Ureter (tissue), 1 donor: ENCODE data around the gene FRMD5. TPM values are rescaled to one million over a fixed set of nuclear protein-coding genes. Genes with fewer than 3 reads are reported as not detected.
"Not testable (repeated sequence)": the region's sequence is repeated elsewhere in the genome, so short reads cannot be mapped to it uniquely, and the experiment has no call there.

ENCODE experiments used
- DNase-seq: peaks from one replicate; pipeline ENCODE4 v3.0.0-alpha.2; 2020; ENCODE audit warnings: low spot score
- total RNA-seq: library from RNA; stranded (reverse); gene quantifications from one replicate; pipeline ENCODE4 v1.2.4, GENCODE V29; 2023
- donor health status: DM: yes; HTN: yes; CAD: no.

FRMD5 gene
- total RNA-seq, result 0.60 TPM

DNA sequence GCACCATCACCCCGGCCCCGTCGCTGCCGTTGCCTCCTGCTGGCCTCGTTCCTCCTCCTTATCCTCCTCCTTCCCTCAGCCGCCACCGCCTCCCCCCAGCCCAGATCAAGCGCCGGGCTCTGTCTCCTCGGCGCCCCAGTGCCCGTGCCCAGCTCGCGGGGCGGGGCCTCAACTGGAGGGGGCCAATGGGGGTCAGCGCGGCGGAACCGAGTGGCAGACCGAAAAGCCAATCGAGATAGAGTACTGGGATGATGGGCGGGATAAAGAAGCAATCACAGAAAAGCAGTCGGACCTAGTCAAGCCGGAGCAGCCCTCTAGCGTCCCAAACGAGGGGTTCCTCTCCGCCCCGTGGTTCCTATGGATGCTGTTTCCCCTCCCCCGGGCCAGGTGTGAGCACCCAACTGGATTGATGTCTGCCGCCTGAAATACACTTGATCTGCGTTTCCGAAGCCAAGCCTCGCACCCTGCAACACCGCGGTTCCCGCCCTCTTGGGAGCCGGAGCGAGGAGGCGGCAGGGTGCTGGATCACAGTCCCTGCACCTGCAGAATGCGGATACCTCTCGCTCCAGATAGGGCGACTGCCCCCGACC is at the start of gene FRMD5:
Gene FRMD5, minus strand, starts transcription at position 121 of the 590 bp plus-strand sequence.
- DNase-seq, result peak; percentile 90

DNA sequence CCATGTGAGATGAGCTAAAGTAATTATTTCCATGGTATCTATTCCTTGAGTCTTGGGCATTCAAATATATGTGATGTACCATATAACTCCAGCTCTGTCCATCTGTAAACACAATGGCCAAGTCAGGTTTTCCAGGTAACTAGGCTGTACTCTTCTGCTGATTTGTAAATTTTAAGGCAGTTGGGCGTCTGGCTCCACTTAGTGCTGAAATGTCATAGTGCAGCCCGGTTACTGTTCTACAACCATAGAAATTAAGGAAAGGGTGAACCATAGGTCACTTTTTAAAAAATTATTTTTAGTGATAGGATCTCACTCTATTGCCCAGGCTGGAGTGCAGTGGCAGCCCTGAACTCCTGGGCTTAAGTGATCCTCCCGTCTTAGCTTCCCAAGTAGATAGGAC is 48.8 kb upstream of the FRMD5 start:
- DNase-seq, result no peak

DNA sequence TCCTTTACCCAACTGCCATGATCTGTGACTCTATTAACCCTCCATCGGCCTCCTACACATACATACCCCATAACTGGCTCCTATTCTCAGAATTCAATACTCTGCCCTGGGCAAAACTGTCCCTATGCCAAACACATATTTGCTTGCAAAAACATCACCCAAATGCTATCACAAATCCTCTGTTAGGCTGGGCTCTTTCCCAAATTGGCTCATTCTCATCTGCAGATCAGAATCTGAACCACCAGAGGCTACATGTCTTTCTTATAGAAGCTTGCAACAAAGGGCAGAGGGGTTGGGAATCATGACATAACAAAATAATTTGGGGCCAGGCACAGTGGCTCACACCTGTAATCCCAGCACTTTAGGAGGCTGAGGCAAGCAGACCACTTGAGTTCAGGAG is 48.1 kb upstream of the FRMD5 start:
- DNase-seq, result no peak

DNA sequence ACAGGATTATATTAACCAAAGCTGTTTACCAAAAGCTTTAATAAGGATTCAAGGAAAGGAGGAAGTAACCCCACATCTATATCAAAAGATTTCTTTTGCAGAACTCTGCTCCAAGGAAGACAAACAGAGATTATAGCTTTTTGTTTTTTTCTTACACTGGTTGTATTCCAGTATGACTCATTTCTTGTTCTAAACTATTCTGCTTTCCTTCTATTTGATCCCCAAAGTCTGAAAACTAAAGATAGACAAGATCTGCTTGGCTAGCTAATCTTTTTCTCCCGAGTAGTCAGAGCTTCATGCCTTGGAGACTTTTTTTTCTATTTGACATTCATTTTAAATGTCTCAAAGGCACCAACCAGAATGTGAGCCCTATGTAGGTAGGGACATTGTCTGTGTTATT is 36.8 kb upstream of the FRMD5 start:
- DNase-seq, result no peak

DNA sequence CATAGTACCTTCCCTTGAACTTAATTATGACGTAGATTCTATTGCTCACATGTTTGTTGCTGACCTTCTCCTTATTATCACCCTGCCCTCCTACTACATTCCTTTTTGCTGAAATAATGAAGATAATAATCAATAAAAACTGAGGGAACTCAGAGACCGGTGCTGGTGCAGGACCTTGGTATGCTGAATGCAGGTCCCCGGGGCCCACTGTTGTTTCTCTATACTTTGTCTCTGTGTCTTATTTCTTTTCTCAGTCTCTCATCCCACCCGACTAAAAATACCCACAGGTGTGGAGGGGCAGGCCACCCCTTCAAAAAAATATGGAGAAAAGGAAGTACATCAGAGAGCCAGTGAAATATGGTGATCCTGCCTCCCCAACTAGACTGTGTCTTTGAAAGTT is 34.2 kb upstream of the FRMD5 start:
- DNase-seq, result not testable (repeated sequence)

DNA sequence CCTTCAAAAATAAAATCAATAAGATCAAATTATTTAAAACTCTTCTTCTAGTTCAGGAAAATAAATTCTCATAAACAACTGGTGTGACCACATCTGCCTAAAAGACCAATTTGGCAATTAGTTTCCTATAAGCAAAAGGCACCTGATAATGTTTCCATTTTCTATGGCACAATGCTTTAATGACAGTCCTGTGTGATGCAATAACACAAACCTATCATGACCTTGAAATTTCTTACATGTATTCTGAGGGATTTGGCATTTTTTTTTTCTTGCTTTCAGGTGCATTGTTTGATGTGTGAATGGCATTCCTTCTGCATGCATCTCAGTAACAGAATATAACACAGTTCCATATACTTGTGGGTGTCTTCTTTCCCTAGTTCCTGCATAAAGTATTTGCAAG is 32.5 kb upstream of the FRMD5 start:
- no peak for DNase-seq

DNA sequence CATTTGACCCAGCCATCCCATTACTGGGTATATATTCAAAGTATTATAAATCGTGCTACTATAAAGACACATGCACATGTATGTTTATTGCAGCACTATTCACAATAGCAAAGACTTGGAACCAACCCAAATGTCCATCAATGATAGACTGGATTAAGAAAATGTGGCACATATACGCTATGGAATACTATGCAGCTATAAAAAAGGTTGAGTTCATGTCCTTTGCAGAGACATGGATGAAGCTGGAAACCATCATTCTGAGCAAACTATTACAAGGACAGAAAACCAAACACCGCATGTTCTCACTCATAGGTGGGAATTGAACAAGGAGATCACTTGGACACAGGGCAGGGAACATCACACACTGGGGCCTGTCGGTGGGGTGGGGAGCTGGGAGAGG is 31.9 kb upstream of the FRMD5 start:
- not testable (repeated sequence) for DNase-seq

DNA sequence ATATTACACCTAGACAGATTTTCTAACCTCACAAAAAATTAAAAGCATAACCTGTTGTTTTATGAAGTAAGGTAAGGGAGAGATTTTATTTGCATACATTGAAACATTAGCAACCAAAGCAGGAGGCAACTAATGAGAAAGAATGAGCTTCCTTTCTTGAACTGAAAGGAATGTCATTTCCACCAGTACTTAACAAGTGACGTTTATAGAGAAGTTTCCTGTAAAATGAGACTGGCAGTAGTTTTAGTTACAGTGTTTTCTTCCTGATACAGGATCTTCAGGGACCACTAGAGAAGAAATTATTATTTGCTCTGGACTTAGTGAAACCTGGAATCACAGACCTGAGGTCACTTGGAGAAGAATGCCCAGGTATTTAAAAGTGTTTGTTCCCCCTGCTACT is 27.4 kb upstream of the FRMD5 start:
- no peak for DNase-seq

DNA sequence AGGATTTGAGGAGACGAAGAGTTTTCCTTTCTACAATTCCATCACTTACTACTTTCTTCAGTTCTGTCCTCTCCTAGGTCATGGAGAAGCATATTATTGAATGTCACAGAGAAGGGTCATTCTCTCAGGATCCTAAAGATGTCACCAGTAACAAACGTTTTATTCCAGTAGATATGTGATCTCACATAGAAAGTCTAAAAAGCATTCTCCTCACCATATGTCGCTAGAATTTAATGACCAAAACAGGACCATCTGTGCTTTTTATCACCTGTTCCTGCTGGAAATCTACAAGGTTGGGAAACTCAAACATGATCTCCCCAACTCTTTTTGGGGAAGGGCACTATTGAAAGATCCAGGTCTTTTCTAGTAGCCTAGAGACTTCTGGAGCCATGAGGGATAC is 24.0 kb upstream of the FRMD5 start:
- DNase-seq, result no peak

DNA sequence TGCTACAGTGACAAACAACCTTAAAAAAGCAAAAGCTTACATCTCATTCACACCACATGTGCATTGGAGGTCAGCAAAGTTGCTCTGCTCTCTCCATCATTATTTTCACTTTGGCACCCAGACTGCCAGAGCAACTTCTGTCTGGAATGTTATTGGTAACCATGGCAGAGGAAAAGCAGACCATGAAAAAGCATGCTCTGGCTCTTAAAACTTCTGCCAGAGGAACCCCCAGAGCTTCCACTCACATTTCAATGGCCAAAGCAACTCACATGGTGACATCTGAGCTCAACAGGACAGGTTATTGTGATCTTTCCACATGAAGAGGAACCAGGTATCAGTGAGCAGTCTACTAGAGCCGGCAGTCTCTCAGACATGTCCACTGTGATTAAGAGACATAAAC is 21.9 kb upstream of the FRMD5 start:
- no peak for DNase-seq

DNA sequence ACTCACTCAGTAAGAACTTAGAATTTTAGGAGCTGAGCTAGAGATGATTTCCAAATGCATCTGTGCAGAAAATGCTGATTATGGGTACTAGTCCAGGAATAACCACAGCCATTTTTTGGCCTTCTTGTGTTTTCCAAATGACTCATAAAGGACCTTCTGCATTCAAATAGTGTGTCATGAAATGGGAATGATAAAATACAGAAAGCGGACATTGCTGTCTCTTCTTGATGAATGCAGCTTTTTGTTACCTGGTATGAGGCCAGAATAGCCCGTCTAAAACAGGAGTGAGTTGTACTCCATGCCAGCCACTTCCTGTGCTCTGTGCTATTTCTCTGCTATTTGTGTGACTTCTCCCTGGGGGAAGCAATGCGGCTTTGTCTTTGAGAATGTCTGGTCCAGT is 20.5 kb upstream of the FRMD5 start:
- DNase-seq, result no peak

DNA sequence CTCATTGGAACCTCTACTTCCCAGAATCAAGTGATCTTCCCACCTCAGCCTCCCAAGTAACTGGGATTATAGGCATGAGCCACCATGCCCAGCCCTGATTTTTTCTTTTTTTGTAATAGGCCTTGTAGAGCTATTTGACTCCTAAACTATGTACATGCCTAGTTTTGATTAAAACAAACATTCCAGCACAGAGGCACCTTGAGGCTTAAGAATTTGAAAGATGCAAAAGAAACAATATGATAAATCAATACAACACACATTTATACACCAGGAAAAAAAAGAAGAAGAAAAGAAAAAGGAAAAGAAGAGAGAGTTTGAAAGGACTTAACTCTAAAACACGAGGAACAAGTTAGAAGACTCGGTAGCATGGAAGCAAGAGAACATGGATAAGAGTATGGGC is 13.9 kb upstream of the FRMD5 start:
- DNase-seq, result no peak

DNA sequence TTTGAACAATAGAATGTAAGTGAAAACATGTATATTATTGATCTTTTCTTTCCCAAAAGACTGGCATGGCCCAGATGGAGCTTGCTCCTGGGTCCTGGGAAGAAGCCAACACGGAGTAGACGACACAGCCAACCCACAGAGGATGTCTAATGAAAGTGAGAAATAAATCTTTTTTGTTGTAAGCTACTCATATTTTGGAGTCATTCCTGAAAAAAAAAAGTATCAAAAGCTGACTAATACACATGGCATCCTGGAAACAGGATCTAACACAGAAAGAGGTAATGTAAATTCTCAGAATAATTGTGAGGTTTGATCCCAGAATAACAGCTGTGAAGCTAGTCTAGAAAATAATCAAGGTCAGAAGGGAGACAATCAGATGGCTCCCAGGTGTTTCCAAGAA is 12.6 kb upstream of the FRMD5 start:
- no peak for DNase-seq

DNA sequence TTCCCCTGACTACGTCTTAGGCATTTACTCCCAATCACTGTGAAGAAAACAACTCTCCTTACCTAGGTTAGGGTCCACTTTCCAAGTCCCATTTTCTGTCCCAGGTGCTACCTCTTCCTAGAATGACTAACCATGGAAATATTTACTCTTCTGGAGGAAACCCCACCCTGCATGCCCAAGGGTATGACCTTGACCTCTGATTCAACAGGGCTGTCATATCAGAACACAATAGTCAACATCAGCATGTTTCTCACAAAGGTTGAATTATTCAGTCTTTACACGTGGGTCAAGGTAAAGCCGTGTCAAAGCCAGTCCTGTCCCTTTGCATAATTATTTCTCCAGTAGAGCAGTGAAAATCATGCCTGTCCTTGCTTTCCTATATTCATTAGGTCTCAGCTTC is 4.3 kb upstream of the FRMD5 start:
- DNase-seq, result no peak

DNA sequence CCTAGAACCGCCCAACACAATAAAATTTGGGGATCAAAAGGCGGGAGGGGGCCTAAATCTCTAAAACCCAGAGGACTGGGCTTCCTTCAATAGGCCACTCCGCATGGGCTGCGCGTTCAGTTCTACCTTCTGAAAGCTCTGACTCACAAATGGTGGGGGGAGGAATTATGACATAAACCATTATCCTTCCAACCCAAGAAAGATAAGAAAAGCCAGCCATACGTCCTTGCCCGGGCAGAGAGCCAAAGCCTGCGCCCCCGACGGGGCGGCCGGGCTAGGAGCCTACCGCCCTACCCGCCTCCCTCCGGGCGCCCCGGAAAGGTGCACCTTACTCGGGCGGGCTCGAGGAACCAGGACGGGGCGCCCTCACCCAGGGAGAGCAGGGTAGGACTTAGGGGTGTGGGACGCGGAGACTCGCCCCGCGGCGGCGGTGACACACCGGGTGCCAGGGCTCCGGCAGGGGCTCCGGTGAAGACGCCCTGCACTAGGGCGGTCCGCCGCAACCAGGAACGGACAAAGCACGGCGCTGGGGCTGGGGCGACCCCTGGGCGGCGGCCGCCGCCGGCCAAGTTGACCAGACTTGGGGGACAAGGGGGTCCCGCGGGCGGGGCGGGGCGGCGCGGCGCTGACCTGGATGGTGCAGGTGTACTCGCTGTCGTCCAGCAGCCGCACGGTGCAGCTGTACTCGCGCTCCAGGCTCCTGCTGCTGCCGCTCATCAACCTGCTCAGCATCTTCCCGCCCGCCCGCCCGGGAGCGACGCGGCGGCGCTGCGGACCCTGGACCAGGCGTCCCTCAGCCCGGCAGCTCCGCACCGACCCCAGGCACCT is 534 bp downstream of the FRMD5 start:
- DNase-seq, result peak; percentile 44

DNA sequence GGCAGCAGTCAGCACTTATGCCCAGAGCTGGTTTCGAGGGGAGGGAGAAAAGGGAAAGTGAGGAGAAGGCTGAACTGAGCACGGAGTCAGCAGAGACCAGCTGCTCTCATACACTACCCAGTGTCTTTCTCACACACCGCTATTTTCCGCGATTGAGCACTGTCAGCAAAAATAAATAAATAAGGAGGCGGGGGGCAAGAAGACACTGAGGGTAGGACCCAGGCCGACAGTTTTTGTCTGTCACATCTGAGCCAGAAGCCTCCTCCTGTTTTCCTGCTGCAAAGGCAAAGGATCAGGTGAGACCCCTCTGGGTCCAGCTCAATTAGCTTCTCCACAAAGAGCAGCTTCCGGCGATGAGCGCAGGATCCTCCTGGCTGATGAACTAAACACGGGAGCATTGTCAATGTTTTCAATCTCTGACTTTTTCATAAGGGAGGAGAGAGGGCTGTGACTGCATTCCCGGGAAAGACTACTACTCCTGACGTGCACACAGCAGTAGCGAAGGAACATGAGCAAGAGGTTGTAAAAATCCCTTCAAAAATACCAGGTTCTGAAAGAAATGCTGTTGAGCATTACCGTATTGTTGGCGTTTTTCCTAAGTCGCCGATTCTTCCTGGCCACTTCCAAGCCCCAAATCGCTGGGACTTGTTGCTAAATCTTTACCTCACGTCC is 1.3 kb downstream of the FRMD5 start:
- DNase-seq, result no peak

DNA sequence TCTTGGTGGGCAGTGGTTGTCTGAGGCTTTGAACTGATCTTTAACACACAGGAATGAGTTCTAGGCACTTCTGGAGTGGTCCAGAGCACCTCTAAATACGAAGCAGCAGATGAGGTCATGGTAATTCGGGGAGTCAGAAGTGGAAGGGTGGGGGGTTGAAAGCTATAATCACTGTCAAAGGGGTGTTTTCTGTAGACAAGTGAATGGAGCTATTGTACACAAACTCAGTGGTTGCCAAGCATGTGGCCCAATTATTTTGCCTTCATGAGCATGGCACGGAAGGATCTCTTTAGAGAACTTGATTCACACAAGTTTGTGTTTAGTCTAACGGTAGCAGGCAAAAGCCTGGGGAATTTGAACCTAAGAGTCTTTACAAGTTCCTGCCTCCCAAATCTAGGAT is 6.3 kb downstream of the FRMD5 start:
- no peak for DNase-seq

DNA sequence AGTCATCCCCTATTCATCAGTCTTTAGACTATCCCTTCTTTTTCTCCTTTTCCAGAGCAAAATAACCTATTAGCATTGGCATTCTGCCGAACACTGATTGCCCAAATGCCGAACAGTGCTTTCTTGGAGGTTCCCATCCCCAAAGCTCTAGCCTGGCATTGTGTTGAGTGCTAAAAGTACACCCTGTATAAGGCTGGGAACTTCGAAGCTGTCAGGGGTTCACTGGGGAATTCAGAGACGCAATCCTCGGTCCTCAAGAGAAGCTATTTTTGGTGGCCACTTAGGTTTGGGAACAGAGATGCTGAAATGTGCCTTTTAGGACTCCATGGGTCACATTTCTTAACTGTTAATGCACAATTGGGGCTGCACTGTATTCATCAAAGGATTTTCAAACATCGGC is 8.4 kb downstream of the FRMD5 start:
- DNase-seq, result no peak

DNA sequence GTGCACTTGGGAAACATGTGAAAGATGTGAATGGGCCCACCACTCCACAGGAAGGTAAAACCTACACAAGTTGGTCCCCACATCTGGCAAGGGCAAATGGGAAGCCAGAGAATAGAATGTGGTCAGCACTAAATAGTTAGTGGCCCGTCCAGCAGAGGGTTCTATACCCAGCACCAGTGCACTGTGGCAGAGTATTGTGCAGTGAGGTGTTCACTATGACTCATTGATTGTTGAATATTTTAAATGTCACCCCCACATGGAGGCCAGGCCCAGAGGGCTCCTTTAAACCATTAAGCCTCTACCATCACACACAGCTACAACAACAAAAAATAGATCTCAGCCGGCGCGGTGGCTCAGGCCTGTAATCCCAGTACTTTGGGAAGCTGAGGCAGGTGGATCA is 11.7 kb downstream of the FRMD5 start:
- DNase-seq, result no peak

DNA sequence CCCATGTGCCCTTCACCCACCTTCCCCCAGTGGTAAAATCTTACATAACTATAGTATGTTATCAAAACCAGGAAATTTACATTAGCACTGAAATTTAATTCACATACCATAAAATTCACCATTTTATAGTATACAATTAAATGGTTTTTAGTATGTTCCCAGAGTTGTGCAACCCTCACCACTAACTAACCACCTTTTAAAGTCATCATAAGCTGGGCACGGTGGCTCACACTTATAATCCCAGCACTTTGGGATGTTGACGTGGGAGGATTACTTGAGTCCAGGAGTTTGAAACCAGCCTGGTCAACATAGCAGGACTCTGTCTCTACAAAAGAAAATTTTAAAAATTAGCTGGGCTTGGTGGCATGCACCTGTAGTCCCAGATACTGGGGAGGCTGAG is 13.7 kb downstream of the FRMD5 start:
- no peak for DNase-seq

DNA sequence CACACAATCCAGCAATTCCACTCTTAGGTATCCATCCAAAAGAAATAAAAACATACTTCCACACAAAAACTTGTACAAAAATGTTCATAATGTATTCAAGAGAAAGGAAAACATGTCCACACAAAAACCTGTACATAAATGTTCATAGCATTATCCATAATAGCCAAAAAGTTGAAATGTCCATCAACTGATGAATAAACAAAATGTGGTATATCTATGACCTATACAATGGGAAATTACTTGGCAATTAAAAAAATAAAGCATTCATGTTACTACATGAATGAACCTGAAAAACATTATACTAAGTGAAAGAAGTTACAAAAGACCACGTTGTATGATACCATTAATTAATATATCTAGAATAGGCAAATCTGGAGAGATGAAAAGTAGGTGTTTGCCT is 17.9 kb downstream of the FRMD5 start:
- DNase-seq, result no peak

DNA sequence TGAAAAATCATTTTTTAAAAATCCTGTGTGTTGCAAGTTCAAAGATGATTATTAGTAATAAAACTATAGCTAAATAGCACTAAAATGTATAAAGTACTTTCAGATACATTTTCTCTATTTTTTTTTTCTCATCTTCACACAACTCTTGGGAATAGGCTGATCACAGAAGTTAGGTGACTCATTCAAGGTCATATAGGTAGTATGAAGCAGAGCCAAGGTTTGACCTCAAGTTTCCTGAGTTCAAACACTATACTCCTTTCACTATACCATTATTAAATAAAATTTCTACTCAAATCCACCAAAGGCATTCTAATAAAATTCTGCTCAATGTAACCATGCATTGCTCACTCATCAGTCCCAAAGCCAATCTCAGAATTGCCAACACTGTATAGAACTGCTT is 21.3 kb downstream of the FRMD5 start:
- DNase-seq, result no peak

DNA sequence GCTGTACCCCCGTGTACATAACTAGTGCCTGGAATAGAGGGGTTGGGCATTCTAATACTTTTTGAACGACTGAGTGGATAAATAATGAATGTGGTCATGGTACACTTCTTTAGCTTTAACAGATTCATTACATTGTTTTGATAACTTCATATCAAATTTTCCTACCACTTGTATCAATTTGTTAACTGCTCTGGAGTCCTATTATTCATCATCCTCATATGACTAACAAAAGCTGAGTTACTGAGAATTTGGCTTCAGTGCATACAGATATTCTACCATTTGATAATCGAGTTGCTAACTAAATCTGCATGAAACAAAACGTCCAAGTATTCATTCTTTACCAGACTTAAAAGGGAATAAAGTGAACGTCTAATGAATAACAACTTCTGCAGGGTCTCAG is 31.7 kb downstream of the FRMD5 start:
- no peak for DNase-seq
